ENCODE results near the gene AFF4. TPM values are rescaled to one million over a fixed set of nuclear protein-coding genes. Genes with fewer than 3 reads are reported as not detected.

The AFF4 gene
- total RNA-seq, 4 donors from 2014 or later = 55.0 to 87.6 (median 75.3) TPM

- Histone ChIP-seq H3K4me1 (peaks cover 0 to 9% (median 0%) of the 10 kb centered on the region in 3 donors), H3K27ac (no peak overlapping the region), H3K36me3 (peaks cover 0 to 79% of the 10 kb centered on the region in 2 donors), H3K9me3 (no peaks in the 10 kb centered on the region), H3K27me3 (no peaks in the 10 kb centered on the region), H3K4me3 (no peak overlapping the region)
- WGBS, 2 donors (ENCODE audit: low coverage in 1 of 2) = 85% methylated on average over 3 of the region's 4 CpGs; no CpG with 5 or more reads in 1 of the 2 donors
- no peak for ATAC-seq
- TF ChIP-seq POLR2A (IDR thresholded peaks at IDR 0.05) (no peak), CTCF (IDR thresholded peaks at IDR 0.05) (no peak), EP300 (IDR thresholded peaks at IDR 0.05) (no peak), POLR2AphosphoS5 (IDR thresholded peaks at IDR 0.05) (no peak)
Observed at GRCh38 chr5:132926437-132926836, 37.0 kb downstream of the AFF4 start.

GRCh38 chr5:132916086-132916485, 47.3 kb downstream of the AFF4 start:
- Histone ChIP-seq H3K36me3 (peaks cover 0 to 57% of the 10 kb centered on the region in 2 donors), H3K9me3 (no peaks in the 10 kb centered on the region), H3K27me3 (no peaks in the 10 kb centered on the region), H3K4me1 (no peaks in the 10 kb centered on the region), H3K27ac (no peak overlapping the region), H3K4me3 (no peak overlapping the region)
- WGBS, 2 donors (ENCODE audit: low coverage in 1 of 2) = 90 to 100% methylated on average over 1 to 3 of the region's 3 CpGs
- TF ChIP-seq POLR2A (IDR thresholded peaks at IDR 0.05) (no peak), EP300 (IDR thresholded peaks at IDR 0.05) (no peak)
- no peak for ATAC-seq

GRCh38 chr5:132915681-132916080, 47.8 kb downstream of the AFF4 start:
- H3K9me3 ChIP-seq = no peaks in the 10 kb centered on the region
- TF ChIP-seq POLR2AphosphoS5 (IDR thresholded peaks at IDR 0.05) (no peak), POLR2A (IDR thresholded peaks at IDR 0.05) (no peak), CTCF (IDR thresholded peaks at IDR 0.05) (no peak), EP300 (IDR thresholded peaks at IDR 0.05) (no peak)
- no peak overlapping the region for H3K27ac ChIP-seq
- 60 to 89% methylated on average over 1 to 3 of the region's 5 CpGs for WGBS, 2 donors (ENCODE audit: low coverage in 1 of 2)
- no peaks in the 10 kb centered on the region for H3K4me1 ChIP-seq
- no peak for ATAC-seq
- no peaks in the 10 kb centered on the region for H3K27me3 ChIP-seq
- H3K36me3 ChIP-seq = peaks cover 0 to 53% of the 10 kb centered on the region in 2 donors
- H3K4me3 ChIP-seq = no peak overlapping the region

GRCh38 chr5:132909702-132910101, 53.7 kb downstream of the AFF4 start:
- H3K9me3 ChIP-seq = no peaks in the 10 kb centered on the region
- TF ChIP-seq CTCF (IDR thresholded peaks at IDR 0.05) (no peak), EP300 (IDR thresholded peaks at IDR 0.05) (no peak), POLR2AphosphoS5 (IDR thresholded peaks at IDR 0.05) (no peak), POLR2A (IDR thresholded peaks at IDR 0.05) (no peak)
- H3K27ac ChIP-seq = no peak overlapping the region
- H3K4me3 ChIP-seq = no peak overlapping the region
- no peaks in the 10 kb centered on the region for H3K27me3 ChIP-seq
- peaks cover 0 to 35% of the 10 kb centered on the region in 2 donors for H3K36me3 ChIP-seq
- H3K4me1 ChIP-seq = peaks cover 0 to 8% (median 0%) of the 10 kb centered on the region in 3 donors
- ATAC-seq = no peak
- 69 to 79% methylated on average over 1 of the region's 1 CpG for WGBS, 2 donors (ENCODE audit: low coverage in 1 of 2)

- H3K4me1 ChIP-seq = peaks cover 0 to 8% (median 0%) of the 10 kb centered on the region in 3 donors
- H3K27ac ChIP-seq = no peak overlapping the region
- H3K9me3 ChIP-seq = no peaks in the 10 kb centered on the region
- ATAC-seq = no peak
- H3K4me3 ChIP-seq = no peak overlapping the region
- 100% methylated on average over 1 to 2 of the region's 2 CpGs for WGBS, 2 donors (ENCODE audit: low coverage in 1 of 2)
- H3K36me3 ChIP-seq = peaks cover 0 to 26% of the 10 kb centered on the region in 2 donors
- no peaks in the 10 kb centered on the region for H3K27me3 ChIP-seq
- no peak for TF ChIP-seq POLR2A (IDR thresholded peaks at IDR 0.05)
- no peak for TF ChIP-seq POLR2AphosphoS5 (IDR thresholded peaks at IDR 0.05)
Observed at GRCh38 chr5:132907161-132907560, 56.3 kb downstream of the AFF4 start.

GRCh38 chr5:132905938-132906337, 57.5 kb downstream of the AFF4 start:
- H3K36me3 ChIP-seq = peaks cover 0 to 25% of the 10 kb centered on the region in 2 donors
- 75 to 88% methylated on average over 1 to 2 of the region's 2 CpGs for WGBS, 2 donors (ENCODE audit: low coverage in 1 of 2)
- no peak for ATAC-seq
- H3K4me1 ChIP-seq = peaks cover 0 to 8% (median 0%) of the 10 kb centered on the region in 3 donors
- no peak overlapping the region for H3K4me3 ChIP-seq
- no peaks in the 10 kb centered on the region for H3K9me3 ChIP-seq
- no peak overlapping the region for H3K27ac ChIP-seq
- H3K27me3 ChIP-seq = no peaks in the 10 kb centered on the region
- no peak for TF ChIP-seq EP300 (IDR thresholded peaks at IDR 0.05)
- TF ChIP-seq POLR2A (IDR thresholded peaks at IDR 0.05) = no peak
- no peak for TF ChIP-seq CTCF (IDR thresholded peaks at IDR 0.05)
- no peak for TF ChIP-seq POLR2AphosphoS5 (IDR thresholded peaks at IDR 0.05)

Data from gastroesophageal sphincter (tissue), 4 donors.